ENCODE measurements around the gene ZNF536. TPM values are rescaled to one million over a fixed set of nuclear protein-coding genes. Genes with fewer than 3 reads are reported as not detected.

The ZNF536 gene
- polyA plus RNA-seq, 1 donor (not counting 4 experiments of a cell fraction or from before 2014, with no cell fraction given): not detected

DNA sequence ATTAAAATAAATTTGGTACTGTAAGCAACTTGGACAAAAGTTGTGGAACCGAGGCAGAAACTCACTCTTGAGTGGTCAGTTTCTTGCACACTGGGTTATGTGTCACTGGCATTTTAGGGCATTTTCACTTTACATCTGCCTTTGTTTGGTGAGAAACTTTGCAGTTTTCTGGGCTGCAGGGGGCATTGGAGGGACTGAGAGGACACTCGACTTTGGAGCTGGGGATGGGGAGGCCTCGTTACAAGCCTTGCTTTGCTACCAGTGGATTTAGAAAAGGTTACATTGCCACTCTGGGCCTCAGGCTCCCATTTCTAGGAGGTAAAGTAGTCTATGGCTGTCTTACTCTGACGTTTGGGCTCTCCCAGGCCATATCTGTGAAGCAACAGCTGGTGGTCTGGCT lies 41.9 kb upstream of the ZNF536 start:
- Histone ChIP-seq H3K4me2 (ENCODE audit: control insufficient read depth, extremely low read depth, insufficient read depth, low read depth, low read length) (no peak overlapping the region), H3K9me3 (ENCODE audit: control insufficient read depth, low read depth, low read length) (peaks cover 3% of the 10 kb centered on the region), H3K79me2 (ENCODE audit: control insufficient read depth, insufficient read depth, low read length) (no peaks in the 10 kb centered on the region), H3K9ac (ENCODE audit: control insufficient read depth, extremely low read depth, insufficient read depth, low read length) (no peak overlapping the region), H3K27ac (ENCODE audit: control insufficient read depth, insufficient read depth, low read length) (no peak overlapping the region), H3K4me3 (ENCODE audit: control insufficient read depth in 2 of 3, extremely low read depth in 1 of 3, insufficient read depth in 2 of 3, low read depth in 1 of 3, low read length in 3 of 3) (no peak overlapping the region), H3K27me3 (ENCODE audit: control insufficient read depth, extremely low read depth, insufficient read depth, low read length) (no peaks in the 10 kb centered on the region), H3K4me1 (ENCODE audit: control insufficient read depth, extremely low read depth, insufficient read depth, low read length) (no peaks in the 10 kb centered on the region), H3K36me3 (ENCODE audit: control insufficient read depth in 2 of 2, extremely low read depth in 1 of 2, insufficient read depth in 2 of 2, low read length in 2 of 2) (no peaks in the 10 kb centered on the region), H3K9me1 (ENCODE audit: control insufficient read depth, extremely low read depth, insufficient read depth, low read length) (no peaks in the 10 kb centered on the region), H4K20me1 (ENCODE audit: control insufficient read depth, extremely low read depth, insufficient read depth, low read length) (no peaks in the 10 kb centered on the region), H2AFZ (ENCODE audit: control insufficient read depth, low read length) (no peak overlapping the region)
- TF ChIP-seq EZH2 (IDR thresholded peaks at IDR 0.05; ENCODE audit: low read length): no peak
- TF ChIP-seq, protein P1, sequence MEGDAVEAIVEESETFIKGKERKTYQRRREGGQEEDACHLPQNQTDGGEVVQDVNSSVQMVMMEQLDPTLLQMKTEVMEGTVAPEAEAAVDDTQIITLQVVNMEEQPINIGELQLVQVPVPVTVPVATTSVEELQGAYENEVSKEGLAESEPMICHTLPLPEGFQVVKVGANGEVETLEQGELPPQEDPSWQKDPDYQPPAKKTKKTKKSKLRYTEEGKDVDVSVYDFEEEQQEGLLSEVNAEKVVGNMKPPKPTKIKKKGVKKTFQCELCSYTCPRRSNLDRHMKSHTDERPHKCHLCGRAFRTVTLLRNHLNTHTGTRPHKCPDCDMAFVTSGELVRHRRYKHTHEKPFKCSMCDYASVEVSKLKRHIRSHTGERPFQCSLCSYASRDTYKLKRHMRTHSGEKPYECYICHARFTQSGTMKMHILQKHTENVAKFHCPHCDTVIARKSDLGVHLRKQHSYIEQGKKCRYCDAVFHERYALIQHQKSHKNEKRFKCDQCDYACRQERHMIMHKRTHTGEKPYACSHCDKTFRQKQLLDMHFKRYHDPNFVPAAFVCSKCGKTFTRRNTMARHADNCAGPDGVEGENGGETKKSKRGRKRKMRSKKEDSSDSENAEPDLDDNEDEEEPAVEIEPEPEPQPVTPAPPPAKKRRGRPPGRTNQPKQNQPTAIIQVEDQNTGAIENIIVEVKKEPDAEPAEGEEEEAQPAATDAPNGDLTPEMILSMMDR (optimal IDR thresholded peaks at IDR 0.05 in 1 of 3, IDR thresholded peaks at IDR 0.05 in 1 of 3, conservative IDR thresholded peaks at IDR 0.05 in 1 of 3; ENCODE audit: extremely low read depth in 1 of 3, insufficient read depth in 2 of 3, low read length in 3 of 3): no peak
- FAIRE-seq (no peak), DNase-seq (ENCODE audit: low read depth, low spot score) (no peak)
- dilution Hi-C loops (cut with MboI; ENCODE audit: extremely low pct_ligation_motif_present, low sequenced_read_pairs): no loop called here

DNA sequence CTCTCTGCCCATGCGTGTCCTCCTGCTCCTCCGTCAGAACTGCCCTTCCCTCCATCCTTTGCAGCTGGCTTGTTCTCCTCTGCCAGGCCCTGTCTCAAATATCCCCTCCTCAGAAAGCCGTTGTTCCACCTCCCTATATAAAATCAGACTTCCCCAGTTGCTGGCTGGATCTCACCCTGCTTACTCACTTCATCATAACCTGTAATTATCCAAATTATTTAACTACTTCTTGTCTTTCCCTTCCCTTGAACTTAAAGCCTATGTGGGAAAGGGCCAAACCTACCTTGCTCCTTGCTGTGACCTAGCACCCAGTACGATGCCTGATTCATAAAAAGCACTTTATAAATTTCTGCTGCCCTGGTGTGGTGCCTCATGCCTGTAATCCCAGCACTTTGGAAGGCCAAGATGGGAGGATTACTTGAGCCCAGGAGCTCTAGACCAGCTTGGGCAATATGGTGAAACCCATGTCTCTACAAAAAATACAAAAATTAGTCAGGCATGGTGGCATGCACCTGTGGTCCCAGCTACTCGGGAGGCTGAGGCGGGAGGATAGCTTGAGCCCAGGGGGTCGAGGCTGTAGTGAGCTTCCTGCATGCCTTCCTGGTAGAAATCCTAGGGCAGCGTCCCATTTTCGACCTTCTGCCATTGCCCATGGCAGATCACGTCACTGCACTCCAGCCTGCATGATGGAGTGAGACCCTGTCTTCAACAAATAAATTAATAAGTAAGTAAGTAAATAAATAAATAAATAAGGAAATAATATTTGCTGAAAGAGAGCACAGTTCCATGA lies 39.5 kb upstream of the ZNF536 start:
- Histone ChIP-seq H2AFZ (ENCODE audit: control insufficient read depth, low read length) (no peak overlapping the region), H3K36me3 (ENCODE audit: control insufficient read depth in 2 of 2, extremely low read depth in 1 of 2, insufficient read depth in 2 of 2, low read length in 2 of 2) (no peaks in the 10 kb centered on the region), H3K9ac (ENCODE audit: control insufficient read depth, extremely low read depth, insufficient read depth, low read length) (no peak overlapping the region), H3K27me3 (ENCODE audit: control insufficient read depth, extremely low read depth, insufficient read depth, low read length) (no peaks in the 10 kb centered on the region), H3K9me3 (ENCODE audit: control insufficient read depth, low read depth, low read length) (peaks cover 5% of the 10 kb centered on the region), H3K79me2 (ENCODE audit: control insufficient read depth, insufficient read depth, low read length) (no peaks in the 10 kb centered on the region), H3K9me1 (ENCODE audit: control insufficient read depth, extremely low read depth, insufficient read depth, low read length) (no peaks in the 10 kb centered on the region), H3K4me1 (ENCODE audit: control insufficient read depth, extremely low read depth, insufficient read depth, low read length) (no peaks in the 10 kb centered on the region), H4K20me1 (ENCODE audit: control insufficient read depth, extremely low read depth, insufficient read depth, low read length) (no peaks in the 10 kb centered on the region), H3K27ac (ENCODE audit: control insufficient read depth, insufficient read depth, low read length) (no peak overlapping the region), H3K4me2 (ENCODE audit: control insufficient read depth, extremely low read depth, insufficient read depth, low read depth, low read length) (no peak overlapping the region), H3K4me3 (ENCODE audit: control insufficient read depth in 2 of 3, extremely low read depth in 1 of 3, insufficient read depth in 2 of 3, low read depth in 1 of 3, low read length in 3 of 3) (no peak overlapping the region)
- no peak for DNase-seq (ENCODE audit: low read depth, low spot score)
- no peak for FAIRE-seq
- dilution Hi-C loops (cut with MboI; ENCODE audit: extremely low pct_ligation_motif_present, low sequenced_read_pairs): no loop called here
- TF ChIP-seq EZH2 (IDR thresholded peaks at IDR 0.05; ENCODE audit: low read length): no peak
- TF ChIP-seq, protein P1 (optimal IDR thresholded peaks at IDR 0.05 in 1 of 3, IDR thresholded peaks at IDR 0.05 in 1 of 3, conservative IDR thresholded peaks at IDR 0.05 in 1 of 3; ENCODE audit: extremely low read depth in 1 of 3, insufficient read depth in 2 of 3, low read length in 3 of 3): no peak

Data from keratinocyte (primary cell).